Right cardiac atrium (tissue), 5 donors: ENCODE results near the gene MUC22. TPM values are rescaled to one million over a fixed set of nuclear protein-coding genes. Genes with fewer than 3 reads are reported as not detected.
"Not testable (repeated sequence)": the region's sequence is repeated elsewhere in the genome, so short reads cannot be mapped to it uniquely, and the experiment has no call there.

Experiments
- ATAC-seq, 2 donors: fragments of 200-7000 bp; cut with Tn5 transposase; one replicate each; pipeline versions ENCODE4 v1.8.0 to v1.9.1; 2020; ENCODE audit warnings: moderate library complexity in 2 of 2, mild to moderate bottlenecking in 1 of 2
- DNase-seq, 3 donors: peaks; one replicate each; pipeline ENCODE4 v3.0.0-alpha.2; 2020
- H3K27ac ChIP-seq: one replicate; pipeline ENCODE4 v1.5.1; 2013; ENCODE audit warnings: mild to moderate bottlenecking, low read length, control low read depth, moderate library complexity
- H3K27me3 ChIP-seq: one replicate; pipeline ENCODE4 v1.6.1; 2013; ENCODE audit not compliant: control insufficient read depth, insufficient read depth
- H3K4me1 ChIP-seq: one replicate; pipeline ENCODE4 v1.6.1; 2013; ENCODE audit warnings: low read length; ENCODE audit not compliant: control insufficient read depth, insufficient read depth
- H3K4me3 ChIP-seq: one replicate; pipeline ENCODE4 v1.5.1; 2013; ENCODE audit warnings: low read length, control low read depth
- H3K9me3 ChIP-seq: one replicate; pipeline ENCODE4 v1.6.1; 2013; ENCODE audit warnings: low read length; ENCODE audit not compliant: control insufficient read depth
- WGBS: extraction: QIAGEN DNeasy Blood & Tissue Kit; methylation state at CpG from one replicate; pipeline ENCODE4 v1.1.7; 2013; 5-methylcytosine and 5-hydroxymethylcytosine counted together
- intact Hi-C, 4 donors: fragments of 100-400 bp; cut with DNase I; formaldehyde crosslinking; loops; one replicate each; pipeline versions ENCODE4 v1.11.0 to v1.14.0; 2022 to 2023
- polyA plus RNA-seq: library from polyadenylated mRNA; stranded (reverse); fragments of 200-250 nt; gene quantifications from one replicate; pipeline ENCODE4 v1.2.3, GENCODE V29; 2013
- total RNA-seq, 4 donors: library from RNA; stranded (reverse); fragmentation: NEBNext Ultra II Directional; extraction: Animal tissue kit (Norgen Biotek cat#: 25700); gene quantifications; one replicate each; pipeline ENCODE4 v1.2.1, GENCODE V29; 2021
- donor health status: healthy with polysubstance abuse.
- donor health status: DM: no; HTN: yes; CAD: no.
- donor health status: DM: no; HTN: no; CAD: no.
- donor health status: DM: no; HTN: yes; CAD: no; lungs with severe emphysema.
- donor health status: DM: yes; HTN: yes; CAD: no.

Gene MUC22
- total and polyA plus RNA-seq, 5 donors, result 0.06 to 0.14 (median 0.10) TPM; not detected in 1

DNA sequence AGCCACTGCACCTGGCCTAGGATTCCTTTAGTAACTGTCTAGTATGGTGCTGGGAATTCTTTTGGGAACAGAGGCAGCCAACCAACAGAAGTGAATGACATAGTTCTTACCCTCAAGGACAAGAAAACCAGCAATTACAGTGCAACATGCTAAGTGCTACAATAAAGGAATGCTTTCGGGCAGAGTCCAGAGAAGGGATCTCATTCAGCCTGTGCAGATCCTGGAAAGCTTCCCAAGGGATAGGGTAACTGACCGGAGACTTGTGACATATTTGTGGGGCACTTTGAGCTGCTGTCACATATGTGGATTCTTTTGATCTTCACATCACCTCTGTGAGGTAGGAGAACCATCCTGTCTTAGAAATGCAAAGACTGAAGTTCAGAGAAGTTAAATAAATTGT lies 55.3 kb downstream of the MUC22 start:
- 36% methylated on average over 2 of the region's 2 CpGs for WGBS
- no peak for ATAC-seq
- intact Hi-C loops, result loop anchor here in 1 of 4 donors (5.0 kb wide), 1 partner anchor 238 kb away; no protein-coding TSS in a partner anchor
- Histone ChIP-seq H3K9me3 (no peaks in the 10 kb centered on the region), H3K27ac (no peak overlapping the region), H3K4me1 (no peaks in the 10 kb centered on the region), H3K27me3 (no peaks in the 10 kb centered on the region), H3K4me3 (no peak overlapping the region)
- DNase-seq, result no peak

DNA sequence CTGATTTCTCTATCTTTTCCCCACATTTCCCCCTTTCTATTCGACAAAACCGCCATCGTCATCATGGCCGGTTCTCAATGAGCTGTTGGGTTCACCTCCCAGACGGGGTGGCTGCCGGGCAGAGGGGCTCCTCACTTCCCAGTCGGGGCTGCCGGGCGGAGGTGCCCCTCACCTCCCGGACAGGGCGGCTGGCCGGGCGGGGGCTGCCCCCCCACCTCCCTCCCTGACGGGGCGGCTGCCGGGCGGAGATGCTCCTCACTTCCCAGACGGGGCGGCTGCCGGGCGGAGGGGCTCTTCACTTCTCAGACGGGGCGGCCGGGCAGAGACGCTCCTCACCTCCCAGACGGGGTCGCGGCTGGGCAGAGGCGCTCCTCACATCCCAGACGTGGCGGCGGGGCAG lies 56.8 kb downstream of the MUC22 start:
- not testable (repeated sequence) for H3K27me3 ChIP-seq, H3K4me1 ChIP-seq, H3K27ac ChIP-seq, ATAC-seq, H3K9me3 ChIP-seq, H3K4me3 ChIP-seq
- DNase-seq, result peak in 1 of 3 donors; percentile 59
- intact Hi-C loops, result loop anchor here in 1 of 4 donors (5.0 kb wide), 1 partner anchor 240 kb away; no protein-coding TSS in a partner anchor
- WGBS, result 85% methylated on average over 21 of the region's 32 CpGs

- H3K4me3 ChIP-seq, DNase-seq, ATAC-seq, H3K27me3 ChIP-seq, H3K27ac ChIP-seq, H3K4me1 ChIP-seq, H3K9me3 ChIP-seq: not testable (repeated sequence)
- WGBS, result 83% methylated on average over 6 of the region's 11 CpGs
- intact Hi-C loops, result loop anchor here in 1 of 4 donors (2.0 to 5.0 kb wide), 2 partner anchors 153 to 241 kb away; partner anchors contain the start of gene VARS2
Measured at GRCh38 chr6:31067891-31068668, 57.8 kb downstream of the MUC22 start.

DNA sequence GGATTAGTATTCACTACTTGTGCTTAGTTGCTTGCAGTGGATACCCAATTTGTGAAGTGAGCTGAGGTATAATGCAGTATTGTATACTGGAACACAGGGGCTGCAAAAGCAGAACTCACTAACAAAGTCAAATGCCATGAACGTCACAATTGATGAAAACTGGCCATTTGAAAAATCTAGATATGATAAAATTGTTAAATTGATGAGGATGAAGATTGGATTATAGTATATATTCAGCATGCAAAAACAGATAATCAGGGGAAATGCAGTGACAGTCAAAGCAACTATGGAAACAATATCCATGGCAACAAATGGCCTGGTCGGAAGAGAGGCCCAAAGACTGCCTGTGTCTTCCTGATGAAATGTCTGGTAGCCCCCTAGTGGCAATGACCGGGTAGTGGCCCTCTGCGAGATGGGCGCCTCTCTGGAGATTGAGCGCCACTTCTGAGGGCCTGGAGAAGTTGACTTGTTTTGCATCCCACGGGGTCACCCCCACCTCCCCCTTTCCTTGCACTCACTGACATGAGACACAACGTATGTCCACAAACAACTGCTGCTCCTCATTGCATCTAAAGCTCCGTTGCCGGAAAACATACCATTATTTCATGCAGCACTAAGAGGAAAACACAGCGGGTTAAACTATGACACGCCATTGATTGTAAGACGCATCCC lies 58.5 kb downstream of the MUC22 start:
- no peak overlapping the region for H3K27ac ChIP-seq
- peak; percentile 87 to 92 for ATAC-seq
- H3K4me3 ChIP-seq, result no peak overlapping the region
- peak; percentile 74 to 91 (median 86) for DNase-seq
- no peaks in the 10 kb centered on the region for H3K4me1 ChIP-seq
- WGBS, result 49% methylated on average over 13 of the region's 13 CpGs
- H3K9me3 ChIP-seq, result no peaks in the 10 kb centered on the region
- H3K27me3 ChIP-seq, result no peaks in the 10 kb centered on the region
- intact Hi-C loops, result loop anchor here in 1 of 4 donors (2.0 to 5.0 kb wide), 2 partner anchors 154 to 242 kb away; partner anchors contain the start of gene VARS2

DNA sequence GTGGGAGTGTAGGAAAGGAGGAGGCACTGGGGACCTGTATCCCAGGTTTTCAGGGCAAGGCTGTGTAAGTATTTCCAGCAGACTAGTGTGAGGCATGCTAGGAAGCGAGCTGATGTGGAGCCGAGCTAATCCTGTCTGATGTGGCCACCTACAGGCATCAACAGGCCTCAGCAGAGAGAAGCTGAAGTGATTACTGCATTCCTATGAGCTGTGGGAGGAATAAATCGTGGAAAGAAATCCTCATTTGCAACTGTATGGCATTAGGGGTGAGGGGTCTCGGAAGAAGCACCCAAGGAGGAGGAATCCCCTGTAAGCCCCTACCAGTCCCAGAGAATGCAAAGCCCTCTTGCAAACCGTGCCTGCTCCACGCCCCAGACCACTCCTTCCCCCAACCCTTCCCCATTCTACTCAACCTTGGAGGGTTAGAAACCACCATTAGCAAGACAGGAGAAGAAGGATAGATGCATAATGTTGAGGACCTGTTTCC lies 60.5 kb downstream of the MUC22 start:
- no peaks in the 10 kb centered on the region for H3K9me3 ChIP-seq
- peak; percentile 75 to 86 for ATAC-seq
- peak in 1 of 3 donors; percentile 58 for DNase-seq
- intact Hi-C loops, result loop anchor here in 2 of 4 donors (5.0 to 10.0 kb wide), 3 partner anchors 153 to 243 kb away; partner anchors contain the start of gene VARS2 (in 1 of the 2)
- no peak overlapping the region for H3K4me3 ChIP-seq
- H3K27ac ChIP-seq, result no peak overlapping the region
- no peaks in the 10 kb centered on the region for H3K4me1 ChIP-seq
- WGBS, result 36% methylated on average over 6 of the region's 6 CpGs
- H3K27me3 ChIP-seq, result no peaks in the 10 kb centered on the region

- 86% methylated on average over 4 of the region's 4 CpGs for WGBS
- DNase-seq (no peak), ATAC-seq (no peak)
- intact Hi-C loops, result loop anchor here in 2 of 4 donors (5.0 to 10.0 kb wide), 3 partner anchors 157 to 247 kb away; partner anchors contain the start of gene VARS2 (in 1 of the 2)
- H3K4me1 ChIP-seq, result no peaks in the 10 kb centered on the region
- H3K9me3 ChIP-seq, result no peaks in the 10 kb centered on the region
- H3K27ac ChIP-seq, result no peak overlapping the region
- H3K27me3 ChIP-seq, result no peaks in the 10 kb centered on the region
- H3K4me3 ChIP-seq, result no peak overlapping the region
Measured at GRCh38 chr6:31074401-31074800, 64.1 kb downstream of the MUC22 start.

DNA sequence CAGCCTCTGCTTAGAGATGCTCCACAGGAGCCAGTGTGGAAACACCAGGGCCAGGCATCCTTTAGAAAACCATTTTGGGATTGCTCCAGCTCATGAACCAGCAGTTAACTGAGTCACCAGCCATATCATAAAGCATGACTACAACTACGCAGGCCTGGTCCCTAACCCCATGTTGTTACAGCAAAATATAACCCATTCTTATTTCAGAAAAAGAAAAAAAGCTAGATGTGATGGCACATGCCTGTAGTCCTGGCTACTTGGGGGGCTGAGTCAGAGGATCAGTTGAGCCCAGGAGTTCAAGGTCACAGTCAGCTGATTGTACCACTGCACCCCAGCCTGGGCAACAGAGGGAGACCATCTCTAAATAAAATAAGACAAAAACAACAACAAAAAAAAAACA lies 65.3 kb downstream of the MUC22 start:
- intact Hi-C loops, result loop anchor here in 2 of 4 donors (5.0 to 10.0 kb wide), 2 partner anchors 161 to 248 kb away; partner anchors contain the start of gene VARS2 (in 1 of the 2)
- Histone ChIP-seq H3K27ac (no peak overlapping the region), H3K4me3 (no peak overlapping the region), H3K27me3 (no peaks in the 10 kb centered on the region), H3K4me1 (no peaks in the 10 kb centered on the region), H3K9me3 (no peaks in the 10 kb centered on the region)
- DNase-seq (no peak), ATAC-seq (no peak)
- 83% methylated on average over 1 of the region's 1 CpG for WGBS

DNA sequence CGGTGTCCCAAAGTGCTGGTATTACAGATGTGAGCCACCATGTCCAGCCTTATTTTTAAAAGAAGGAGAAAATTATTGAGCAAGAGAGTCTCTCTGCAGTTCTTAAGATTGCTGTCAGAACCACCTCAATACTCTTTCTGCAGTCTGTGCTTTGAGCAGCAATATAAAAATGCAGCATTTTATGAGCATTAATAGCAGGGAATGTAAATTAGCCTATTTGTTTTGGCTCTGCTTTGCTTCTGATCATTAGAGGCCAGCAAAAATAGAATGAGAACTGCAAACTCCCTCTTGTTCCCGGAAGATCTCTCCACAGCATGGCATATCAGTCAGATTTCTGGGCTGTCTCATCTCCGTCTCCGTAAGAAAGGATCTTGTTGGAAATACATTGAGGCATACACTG lies 66.3 kb downstream of the MUC22 start:
- Histone ChIP-seq H3K4me1 (no peaks in the 10 kb centered on the region), H3K4me3 (no peak overlapping the region), H3K9me3 (no peaks in the 10 kb centered on the region), H3K27ac (no peak overlapping the region), H3K27me3 (no peaks in the 10 kb centered on the region)
- intact Hi-C loops, result loop anchor here in 2 of 4 donors (5.0 to 10.0 kb wide), 2 partner anchors 162 to 249 kb away; partner anchors contain the start of gene VARS2 (in 1 of the 2)
- WGBS, result 81% methylated on average over 4 of the region's 4 CpGs
- ATAC-seq, result no peak
- DNase-seq, result no peak

- WGBS, result 19% methylated on average over 22 of the region's 22 CpGs
- Histone ChIP-seq H3K4me3 (no peak overlapping the region), H3K9me3 (no peaks in the 10 kb centered on the region), H3K27ac (no peak overlapping the region), H3K4me1 (no peaks in the 10 kb centered on the region), H3K27me3 (no peaks in the 10 kb centered on the region)
- intact Hi-C loops, result loop anchor here in 3 of 4 donors (5.0 to 10.0 kb wide), 4 partner anchors 165 to 405 kb away; partner anchors contain the start of genes DHX16 (in 1 of the 3) and VARS2 (in 1 of the 3)
- peak in 2 of 3 donors; percentile 35 to 82 for DNase-seq
- ATAC-seq, result peak; percentile 73
Measured at GRCh38 chr6:31079656-31080261, 69.5 kb downstream of the MUC22 start.

GRCh38 chr6:31081872-31082271 lies 71.6 kb downstream of the MUC22 start:
- Histone ChIP-seq H3K4me3 (no peak overlapping the region), H3K9me3 (no peaks in the 10 kb centered on the region), H3K4me1 (no peaks in the 10 kb centered on the region), H3K27ac (no peak overlapping the region), H3K27me3 (no peaks in the 10 kb centered on the region)
- intact Hi-C loops, result loop anchor here in 2 of 4 donors (10.0 kb wide), 2 partner anchors 247 to 407 kb away; partner anchors contain the start of gene DHX16 (in 1 of the 2)
- no peak for DNase-seq
- ATAC-seq, result no peak
- WGBS, result 87% methylated on average over 6 of the region's 6 CpGs
